Activated T-helper 1 cell treated with anti-CD3 and anti-CD28 coated beads, Interleukin-12 subunit alpha, Interleukin-12 subunit beta, Interleukin-2, Interleukin-4 antibody, amounts not matched to agents 30 ng/mL and 10 ng/mL and 1 ng/mL, durations not matched to agents 14 hours and 24 hours and 36 hours (primary cell): ENCODE results near the gene IGSF22. TPM values are rescaled to one million over a fixed set of nuclear protein-coding genes. Genes with fewer than 3 reads are reported as not detected.

Source experiments
- DNase-seq: peaks from one replicate; pipeline ENCODE4 v3.0.0; 2021; ENCODE audit warnings: low spot score
- H3K27ac Mint-ChIP-seq: one replicate; pipeline ENCODE4 v1.8.0; 2021; ENCODE audit warnings: mild to moderate bottlenecking, mixed read lengths
- H3K27me3 Mint-ChIP-seq: one replicate; pipeline ENCODE4 v1.8.0; 2022; ENCODE audit warnings: mild to moderate bottlenecking, moderate library complexity, mixed read lengths; ENCODE audit not compliant: insufficient read depth
- H3K36me3 Mint-ChIP-seq: one replicate; pipeline ENCODE4 v1.8.0; 2021; ENCODE audit warnings: low read depth, mixed read lengths
- H3K4me1 Mint-ChIP-seq: one replicate; pipeline ENCODE4 v1.8.0; 2021; ENCODE audit warnings: low read depth, mixed read lengths
- H3K4me3 Mint-ChIP-seq: one replicate; pipeline ENCODE4 v1.8.0; 2021; ENCODE audit warnings: mild to moderate bottlenecking, moderate library complexity, mixed read lengths
- H3K9me3 Mint-ChIP-seq: one replicate; pipeline ENCODE4 v1.8.0; 2021; ENCODE audit warnings: mixed read lengths
- intact Hi-C: fragments of 100-400 bp; cut with micrococcal nuclease; formaldehyde crosslinking; loops from one replicate; pipeline ENCODE4 v1.15.1; 2024
- total RNA-seq: library from RNA; stranded (reverse); gene quantifications from 2 replicates; pipeline ENCODE4 v1.2.3, GENCODE V29; 2022

IGSF22 gene
- total RNA-seq, 1 donor from 2014 or later = 0.86 TPM

DNA sequence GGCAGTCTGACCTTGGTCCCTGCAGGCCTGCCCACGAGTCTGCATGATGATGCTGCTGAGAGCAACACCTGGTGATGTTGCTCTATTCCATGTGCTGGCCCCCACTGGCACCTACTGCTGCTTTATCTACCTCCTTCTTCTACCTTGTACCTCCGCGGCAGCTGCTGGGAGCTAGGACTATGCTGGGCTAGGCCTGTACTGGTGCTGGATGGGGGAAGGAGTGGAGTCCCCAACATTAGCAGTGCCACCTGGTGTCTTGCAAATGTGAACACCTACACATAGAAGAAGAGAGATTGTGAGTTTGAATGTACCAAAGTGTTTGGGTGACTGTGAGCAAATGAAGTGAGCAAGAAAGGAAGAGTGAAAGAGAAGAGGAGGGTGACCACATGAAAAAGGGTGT is 35.2 kb upstream of the IGSF22 start:
- intact Hi-C loops = no loop called here
- Mint-ChIP-seq H3K36me3 (no peaks in the 10 kb centered on the region), H3K4me1 (peaks cover 7% of the 10 kb centered on the region)

DNA sequence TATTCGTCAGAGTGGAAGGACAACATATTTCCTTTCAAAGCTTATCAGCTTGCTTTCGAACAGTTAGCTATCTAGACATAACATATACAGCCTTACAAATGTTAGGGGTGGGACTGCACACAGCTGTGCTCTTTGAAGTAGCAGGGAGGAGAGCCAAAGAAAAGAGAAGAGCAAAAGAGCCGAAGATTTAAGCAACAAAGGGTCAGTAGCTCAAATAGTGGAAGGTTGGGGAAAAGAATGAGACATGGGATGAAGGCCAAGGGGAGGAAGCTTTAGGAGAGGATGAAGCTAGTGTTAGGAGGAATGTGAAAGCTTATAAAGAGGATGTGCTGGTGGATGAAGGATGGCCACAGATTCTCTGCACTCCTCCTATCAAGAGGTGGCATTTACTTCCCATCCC is 31.8 kb upstream of the IGSF22 start:
- DNase-seq = no peak
- intact Hi-C loops = no loop called here
- H3K27ac Mint-ChIP-seq = no peak overlapping the region
- H3K27me3 Mint-ChIP-seq = peaks cover 23% of the 10 kb centered on the region
- H3K4me3 Mint-ChIP-seq = no peak overlapping the region
- H3K4me1 Mint-ChIP-seq = no peaks in the 10 kb centered on the region
- no peaks in the 10 kb centered on the region for H3K36me3 Mint-ChIP-seq
- H3K9me3 Mint-ChIP-seq = no peaks in the 10 kb centered on the region

More for the DNA sequence above, 35.2 kb upstream of the IGSF22 start:
- no peak overlapping the region for H3K4me3 Mint-ChIP-seq
- no peak for DNase-seq
- H3K9me3 Mint-ChIP-seq = no peaks in the 10 kb centered on the region
- peaks cover 16% of the 10 kb centered on the region for H3K27me3 Mint-ChIP-seq
- H3K27ac Mint-ChIP-seq = no peak overlapping the region

- Mint-ChIP-seq H3K27me3 (peaks cover 30% of the 10 kb centered on the region), H3K27ac (no peak overlapping the region), H3K9me3 (no peaks in the 10 kb centered on the region), H3K4me3 (no peak overlapping the region), H3K4me1 (no peaks in the 10 kb centered on the region), H3K36me3 (no peaks in the 10 kb centered on the region)
- no peak for DNase-seq
- intact Hi-C loops = no loop called here
Observed at GRCh38 chr11:18756889-18757288, 30.9 kb upstream of the IGSF22 start.

GRCh38 chr11:18754308-18754707 is 28.3 kb upstream of the IGSF22 start:
- Mint-ChIP-seq H3K27ac (no peak overlapping the region), H3K4me3 (no peak overlapping the region), H3K36me3 (no peaks in the 10 kb centered on the region), H3K27me3 (peaks cover 29% of the 10 kb centered on the region), H3K4me1 (no peaks in the 10 kb centered on the region), H3K9me3 (no peaks in the 10 kb centered on the region)
- DNase-seq = no peak
- intact Hi-C loops = no loop called here

DNA sequence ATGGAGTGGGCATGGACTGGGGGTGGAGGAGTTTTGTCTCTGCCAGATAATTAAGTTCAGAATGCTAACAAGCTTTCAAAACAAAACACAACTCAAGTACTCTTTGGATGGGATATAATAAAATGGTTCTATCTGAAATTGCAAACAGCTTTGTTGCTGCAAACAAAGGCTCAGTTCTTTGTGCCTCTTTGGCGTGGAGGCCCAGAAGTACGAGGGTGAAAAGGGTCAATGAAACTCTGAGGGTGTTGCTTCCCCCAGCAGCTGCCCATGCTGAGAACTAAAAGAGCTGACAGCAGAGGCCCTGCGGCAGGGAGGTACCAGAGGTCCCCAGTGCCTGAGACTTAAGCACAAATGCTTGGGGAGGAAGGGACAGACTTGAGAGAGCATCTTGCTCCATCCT is 26.5 kb upstream of the IGSF22 start:
- Mint-ChIP-seq H3K27ac (no peak overlapping the region), H3K9me3 (no peaks in the 10 kb centered on the region), H3K27me3 (peaks cover 34% of the 10 kb centered on the region), H3K4me3 (no peak overlapping the region), H3K4me1 (no peaks in the 10 kb centered on the region), H3K36me3 (no peaks in the 10 kb centered on the region)
- no peak for DNase-seq
- intact Hi-C loops = no loop called here

DNA sequence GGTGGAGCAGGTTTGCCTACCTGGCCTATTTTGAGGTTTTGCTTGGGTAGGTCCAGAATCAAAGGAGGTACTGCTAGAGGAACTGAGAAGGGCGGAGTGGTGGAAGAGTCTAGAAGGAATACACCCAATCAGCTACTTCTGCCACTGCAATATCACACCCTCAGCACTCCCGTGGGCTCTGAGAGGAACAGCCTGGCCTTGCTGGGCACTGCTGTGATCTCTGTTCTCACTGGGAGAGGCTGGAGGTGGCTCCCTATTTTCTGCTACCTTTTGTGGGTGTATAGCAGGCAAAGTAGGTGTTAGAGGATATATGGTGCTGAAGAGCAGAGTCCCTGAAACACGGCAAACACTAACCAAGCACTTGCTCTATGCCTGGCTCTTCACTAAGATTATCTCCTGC is 25.0 kb upstream of the IGSF22 start:
- Mint-ChIP-seq H3K27me3 (peaks cover 25% of the 10 kb centered on the region), H3K36me3 (no peaks in the 10 kb centered on the region), H3K27ac (no peak overlapping the region), H3K4me1 (no peaks in the 10 kb centered on the region), H3K4me3 (no peak overlapping the region), H3K9me3 (no peaks in the 10 kb centered on the region)
- no peak for DNase-seq
- intact Hi-C loops = no loop called here

DNA sequence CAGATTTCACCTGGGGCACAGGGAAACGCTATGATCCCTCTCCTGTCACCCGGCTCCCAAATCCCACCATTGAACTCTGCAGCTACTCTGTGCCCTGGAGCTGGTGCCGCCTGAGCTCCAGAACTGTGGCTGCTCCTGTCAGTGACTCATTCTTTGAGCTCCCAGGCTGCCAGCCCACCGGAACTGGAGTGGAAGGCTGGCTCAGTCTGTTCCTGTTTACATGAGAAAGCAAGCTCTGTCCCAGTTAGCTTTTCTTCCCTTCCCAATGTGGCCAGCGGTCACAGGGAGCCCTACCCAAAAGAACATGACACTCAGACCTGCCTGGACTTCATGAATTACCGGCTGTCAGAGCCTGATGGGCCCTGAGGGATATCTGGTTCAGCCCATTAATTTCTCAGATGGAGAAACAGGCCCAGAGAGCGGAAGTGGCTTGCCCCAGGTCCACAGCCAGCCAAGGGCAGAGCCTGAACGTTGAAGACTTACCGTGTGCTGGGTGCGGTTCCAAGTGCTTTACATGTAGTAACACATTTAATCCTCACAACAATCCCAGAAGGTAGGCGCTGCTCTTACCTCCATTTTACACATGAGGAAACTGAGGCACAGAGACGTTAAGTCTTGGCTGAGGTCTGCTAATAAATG is 23.8 kb upstream of the IGSF22 start:
- Mint-ChIP-seq H3K4me1 (no peaks in the 10 kb centered on the region), H3K27ac (no peak overlapping the region), H3K4me3 (no peak overlapping the region), H3K27me3 (peaks cover 20% of the 10 kb centered on the region), H3K9me3 (no peaks in the 10 kb centered on the region), H3K36me3 (no peaks in the 10 kb centered on the region)
- intact Hi-C loops = no loop called here
- no peak for DNase-seq

GRCh38 chr11:18748766-18749365 is 22.9 kb upstream of the IGSF22 start:
- Mint-ChIP-seq H3K4me1 (no peaks in the 10 kb centered on the region), H3K36me3 (no peaks in the 10 kb centered on the region), H3K4me3 (no peak overlapping the region), H3K27me3 (peaks cover 20% of the 10 kb centered on the region), H3K9me3 (no peaks in the 10 kb centered on the region), H3K27ac (no peak overlapping the region)
- no peak for DNase-seq
- intact Hi-C loops = no loop called here

- peaks cover 7% of the 10 kb centered on the region for H3K27me3 Mint-ChIP-seq
- intact Hi-C loops = no loop called here
Observed at GRCh38 chr11:18745251-18745650, 19.3 kb upstream of the IGSF22 start.

GRCh38 chr11:18743900-18744514 is 18.0 kb upstream of the IGSF22 start:
- Mint-ChIP-seq H3K9me3 (no peaks in the 10 kb centered on the region), H3K27me3 (peaks cover 7% of the 10 kb centered on the region), H3K4me3 (no peak overlapping the region), H3K36me3 (no peaks in the 10 kb centered on the region), H3K27ac (no peak overlapping the region), H3K4me1 (no peaks in the 10 kb centered on the region)
- intact Hi-C loops = no loop called here
- no peak for DNase-seq

More at GRCh38 chr11:18745251-18745650, 19.3 kb upstream of the IGSF22 start:
- Mint-ChIP-seq H3K36me3 (no peaks in the 10 kb centered on the region), H3K27ac (no peak overlapping the region), H3K4me1 (no peaks in the 10 kb centered on the region), H3K4me3 (no peak overlapping the region), H3K9me3 (no peaks in the 10 kb centered on the region)
- DNase-seq = no peak

DNA sequence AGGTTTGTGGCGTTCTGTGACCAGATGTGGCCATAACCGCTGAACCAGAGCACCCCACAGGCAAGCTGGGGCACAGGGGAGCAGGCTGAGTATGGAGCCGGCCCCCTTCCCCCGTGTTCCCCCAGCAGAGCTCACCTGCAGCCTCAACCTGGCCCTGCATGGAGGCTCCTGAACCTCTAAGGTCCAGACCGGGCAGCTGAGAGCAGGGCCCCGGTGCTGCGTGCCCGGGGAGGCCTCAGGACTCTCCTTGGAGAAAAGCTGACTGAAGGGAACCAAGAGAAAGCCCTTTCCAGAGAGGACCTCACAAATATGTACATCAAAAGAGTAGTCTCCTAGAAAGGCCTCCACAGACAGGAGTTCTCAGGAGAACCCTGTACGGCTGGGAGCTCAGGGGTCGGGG is 17.4 kb upstream of the IGSF22 start:
- Mint-ChIP-seq H3K36me3 (no peaks in the 10 kb centered on the region), H3K27ac (no peak overlapping the region), H3K27me3 (peaks cover 2% of the 10 kb centered on the region), H3K4me1 (no peaks in the 10 kb centered on the region), H3K4me3 (no peak overlapping the region), H3K9me3 (no peaks in the 10 kb centered on the region)
- intact Hi-C loops = no loop called here
- DNase-seq = no peak

DNA sequence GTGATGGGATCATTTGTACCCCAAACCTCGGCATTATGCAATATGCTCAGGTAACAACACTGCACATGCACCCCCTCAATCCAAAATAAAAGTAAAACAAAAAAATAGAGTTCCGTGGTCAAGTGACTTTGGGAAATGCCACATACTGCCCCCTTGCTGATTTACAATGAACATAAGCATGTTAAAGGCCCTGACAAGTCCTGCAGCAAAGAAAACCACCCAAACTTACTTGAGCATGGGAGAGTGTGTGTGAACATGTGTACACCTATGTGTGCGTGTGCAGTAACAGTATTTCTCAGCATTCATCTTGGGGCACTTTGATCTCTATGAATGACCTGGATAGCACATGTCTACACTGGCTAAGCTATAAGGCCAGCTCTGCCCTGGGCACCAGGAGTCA is 15.8 kb upstream of the IGSF22 start:
- DNase-seq = no peak
- Mint-ChIP-seq H3K36me3 (no peaks in the 10 kb centered on the region), H3K27me3 (no peaks in the 10 kb centered on the region), H3K4me3 (no peak overlapping the region), H3K4me1 (no peaks in the 10 kb centered on the region), H3K27ac (no peak overlapping the region), H3K9me3 (no peaks in the 10 kb centered on the region)
- intact Hi-C loops = no loop called here

GRCh38 chr11:18739685-18740084 is 13.7 kb upstream of the IGSF22 start:
- Mint-ChIP-seq H3K4me3 (no peak overlapping the region), H3K36me3 (no peaks in the 10 kb centered on the region), H3K27me3 (no peaks in the 10 kb centered on the region), H3K9me3 (no peaks in the 10 kb centered on the region), H3K27ac (no peak overlapping the region), H3K4me1 (no peaks in the 10 kb centered on the region)
- no peak for DNase-seq
- intact Hi-C loops = no loop called here
